ENCODE measurements around the gene TEX51.

TEX51 gene

DNA sequence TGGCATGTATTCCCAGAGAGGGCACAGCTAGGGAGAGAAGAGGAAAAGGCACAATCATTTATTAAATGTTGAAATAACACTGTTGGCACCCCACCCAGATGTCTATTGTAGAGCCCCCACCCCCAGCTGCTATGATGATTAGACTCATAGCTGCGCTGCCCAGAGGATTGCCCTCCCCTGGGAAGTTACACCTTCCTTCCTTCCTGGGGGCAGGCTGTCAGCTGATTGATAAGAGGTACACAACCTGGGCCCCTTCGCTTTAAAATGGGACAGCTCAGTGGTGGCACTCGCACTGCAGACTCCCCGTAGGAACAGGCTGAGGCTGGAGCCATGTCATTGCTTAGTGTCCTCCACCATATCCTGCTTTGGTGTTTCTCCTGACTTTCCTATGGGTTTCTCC lies 18.1 kb downstream of the TEX51 start:
- DNase-seq, result no peak

DNA sequence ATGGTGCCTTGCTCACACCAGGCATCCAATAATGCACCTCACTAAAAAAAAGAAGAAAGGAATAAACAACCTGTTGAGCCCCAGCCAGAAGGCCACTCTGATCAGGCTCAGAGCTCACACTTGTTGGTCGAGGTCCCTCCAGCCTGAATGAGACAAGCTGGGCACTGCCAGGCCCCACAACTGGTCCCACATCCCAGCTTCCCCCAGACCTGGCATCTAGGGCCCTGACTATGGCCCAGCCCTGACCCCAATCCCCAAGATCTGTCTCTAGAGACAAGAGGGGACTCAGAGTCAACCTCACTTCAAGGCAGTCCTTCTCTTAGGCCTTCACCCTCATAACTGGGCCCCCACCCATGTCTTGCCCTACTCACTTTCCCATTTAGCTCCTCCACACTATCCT lies 22.4 kb downstream of the TEX51 start:
- no peak for DNase-seq

DNA sequence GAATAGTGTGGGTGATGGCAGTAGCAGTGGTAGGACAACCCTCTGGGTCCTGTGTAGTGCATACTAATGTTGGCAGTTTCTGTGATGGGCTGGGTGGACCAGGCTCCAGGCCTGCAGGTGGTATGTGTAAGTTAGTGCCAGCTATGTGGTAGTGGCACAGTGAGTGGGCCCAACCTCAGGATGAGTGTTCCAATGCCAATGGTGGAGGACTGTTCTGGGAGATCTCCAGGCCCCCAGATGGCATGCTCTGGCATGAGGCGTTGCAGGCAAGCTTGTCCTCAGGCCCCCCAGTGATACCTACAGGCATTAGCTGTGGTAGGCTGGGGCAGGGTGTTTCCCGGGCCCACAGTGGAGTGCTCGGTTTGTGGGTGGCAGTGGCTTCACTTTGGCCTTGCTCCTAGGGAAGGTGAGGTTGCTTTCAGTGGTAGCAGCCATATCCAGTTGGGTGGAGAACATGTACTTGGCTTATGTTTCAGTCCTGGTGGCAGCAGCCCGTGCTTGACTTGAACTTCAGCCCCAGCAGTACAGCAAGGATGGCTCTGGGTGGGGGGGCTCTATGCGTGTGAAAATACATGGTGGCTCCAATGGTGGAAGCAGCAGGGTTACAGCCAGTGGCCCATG lies 32.4 kb downstream of the TEX51 start:
- no peak for DNase-seq

DNA sequence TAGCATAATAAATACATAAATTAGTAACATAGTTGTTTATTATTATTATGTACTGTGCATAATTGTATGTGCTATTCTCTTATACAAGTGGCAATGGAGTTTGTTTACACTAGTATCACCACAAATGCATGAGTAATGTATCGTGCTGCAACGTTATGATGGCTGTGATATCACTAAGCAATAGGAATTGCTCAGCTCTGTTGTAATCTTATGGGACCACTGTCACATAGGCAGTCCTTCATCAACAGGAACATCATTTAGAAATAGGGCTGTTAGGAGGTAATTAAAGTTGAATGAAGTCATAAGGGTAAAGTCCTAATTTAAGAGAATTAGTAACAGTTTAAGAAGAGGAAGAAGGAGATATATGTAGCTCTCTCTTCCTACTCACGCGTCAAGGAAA lies 33.8 kb downstream of the TEX51 start:
- DNase-seq, result no peak

DNA sequence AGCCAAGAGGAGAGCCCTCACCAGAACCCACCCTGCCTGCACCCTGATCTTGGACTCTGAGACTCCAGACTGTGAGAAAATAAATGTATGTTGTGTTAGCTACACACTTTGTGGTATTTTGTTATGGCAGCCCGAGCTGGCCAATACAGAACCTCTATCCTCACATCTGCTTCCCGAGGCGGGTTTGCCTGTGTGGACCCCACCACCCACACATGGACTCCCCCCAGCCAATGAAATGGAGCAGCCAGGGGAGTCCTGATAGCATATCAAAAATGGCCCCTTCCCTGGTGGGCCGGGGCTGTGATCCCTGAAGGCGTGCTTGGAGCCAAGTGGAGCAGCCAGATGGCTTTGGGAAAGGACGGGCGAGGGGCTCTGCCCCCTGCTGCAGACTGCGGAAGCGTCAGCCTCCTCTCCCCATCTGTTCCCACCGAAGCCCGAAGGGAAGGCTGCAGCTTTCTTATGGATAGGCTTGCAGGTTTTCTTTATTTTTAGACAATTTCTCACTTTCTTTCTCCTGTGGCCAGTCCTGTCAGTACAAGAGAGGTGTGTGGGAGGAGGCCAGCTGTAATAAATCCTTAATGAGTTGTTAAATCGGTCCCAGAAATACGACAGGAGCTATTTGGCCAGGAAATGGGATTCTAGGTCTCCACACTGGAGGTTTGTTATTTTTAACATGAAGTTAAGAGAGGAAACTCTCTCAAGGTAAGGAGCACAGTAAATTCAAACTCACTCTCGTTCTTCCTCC lies 34.4 kb downstream of the TEX51 start:
- DNase-seq, result no peak

DNA sequence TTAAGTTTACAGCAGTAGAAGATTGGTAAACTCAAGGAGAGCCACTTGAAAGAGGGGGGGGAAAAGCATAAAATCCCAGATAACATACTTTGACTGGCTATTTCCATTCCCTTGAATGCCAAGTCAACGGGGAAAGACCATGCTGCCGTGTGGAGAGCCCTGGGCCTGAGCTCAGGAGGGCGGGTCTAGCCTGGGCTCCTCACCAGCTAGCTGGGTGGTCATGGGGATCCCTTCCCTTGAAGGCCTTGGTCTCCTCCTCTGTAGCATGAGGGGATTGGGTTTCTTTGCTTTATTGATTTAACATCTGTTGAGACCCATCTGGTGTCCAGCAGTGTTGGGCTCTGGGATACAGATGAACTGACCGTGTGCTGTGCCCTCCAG lies 35.0 kb downstream of the TEX51 start:
- no peak for DNase-seq

DNA sequence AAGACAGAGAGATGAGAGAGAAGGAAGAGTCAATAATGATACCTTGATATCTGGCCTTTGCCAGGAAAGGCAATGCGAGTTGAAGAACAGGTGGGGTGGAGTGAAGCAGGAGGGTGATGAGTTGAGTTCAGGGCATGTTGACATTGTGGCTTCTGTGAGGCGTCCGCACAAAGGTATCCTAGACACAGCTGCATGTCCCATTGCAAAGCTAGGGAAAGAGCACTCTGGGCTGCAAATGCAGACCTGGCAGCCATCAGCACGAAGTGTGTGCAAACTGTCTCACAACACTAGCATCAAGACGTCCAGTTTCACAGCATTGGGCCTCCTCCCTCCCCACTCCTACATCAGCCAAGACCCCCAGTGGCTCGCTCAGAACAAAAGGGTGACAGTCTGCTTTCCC lies 36.1 kb downstream of the TEX51 start:
- no peak for DNase-seq

DNA sequence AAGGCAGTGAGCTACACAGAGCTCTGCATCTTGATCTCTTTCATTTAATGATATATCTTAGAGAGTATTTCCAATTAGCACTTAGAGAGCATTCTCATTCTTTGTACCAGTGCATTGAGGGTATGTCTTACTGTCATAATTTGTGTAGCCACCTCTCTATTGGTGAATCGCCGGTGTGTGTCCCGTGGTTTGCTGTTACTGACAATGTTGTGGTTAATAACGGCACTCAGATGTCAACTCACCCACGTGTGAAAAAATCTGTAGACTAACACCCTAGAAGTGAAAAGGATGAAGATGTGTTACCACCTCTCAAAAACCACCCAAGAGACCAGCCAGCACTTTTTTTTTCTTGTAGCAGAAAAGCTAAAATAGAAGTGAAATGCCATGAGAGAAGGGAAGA lies 37.1 kb downstream of the TEX51 start:
- no peak for DNase-seq

DNA sequence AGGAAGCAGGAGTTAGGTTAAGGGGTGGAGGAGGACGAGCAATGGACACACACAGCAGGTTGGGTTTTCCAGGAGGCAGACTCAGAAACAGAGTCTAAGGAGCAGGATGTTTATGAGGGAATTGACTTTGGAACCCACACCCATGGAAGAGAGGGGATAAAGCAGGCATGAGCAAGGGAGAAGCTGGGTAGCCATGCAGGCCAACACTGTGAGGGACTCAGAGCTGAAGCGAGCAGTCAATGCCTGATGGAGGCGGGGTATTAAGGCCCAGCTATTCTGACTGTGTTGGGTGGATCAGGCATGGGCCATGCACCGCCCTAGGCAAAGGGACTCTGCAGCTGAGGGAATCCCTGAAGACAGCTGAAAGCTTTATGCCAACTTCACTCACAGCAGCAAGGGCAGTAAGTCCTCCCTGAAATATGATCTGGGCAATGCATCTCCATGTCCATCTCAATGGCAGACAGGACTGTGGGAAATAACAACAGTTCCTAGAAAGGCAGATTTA lies 37.6 kb downstream of the TEX51 start:
- no peak for DNase-seq

DNA sequence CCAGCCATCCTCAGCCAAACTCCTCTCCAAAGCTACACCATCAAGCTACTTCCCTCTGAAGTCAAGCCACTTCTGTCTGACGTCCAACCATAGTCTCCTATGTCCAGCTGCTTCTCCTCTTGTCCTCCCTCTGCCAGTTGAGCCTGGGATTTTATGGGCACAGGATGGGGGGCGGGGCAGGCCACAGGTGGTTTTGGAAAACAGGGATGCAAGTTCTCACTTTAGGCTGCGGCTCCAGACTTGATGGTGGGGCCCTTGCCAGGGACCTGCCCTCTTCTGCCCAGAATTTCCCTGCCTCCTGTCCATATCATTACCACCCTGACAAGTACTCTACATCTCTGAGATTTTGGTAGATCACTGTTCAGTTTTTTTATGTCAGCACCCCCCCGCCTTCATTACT lies 41.6 kb downstream of the TEX51 start:
- no peak for DNase-seq

DNA sequence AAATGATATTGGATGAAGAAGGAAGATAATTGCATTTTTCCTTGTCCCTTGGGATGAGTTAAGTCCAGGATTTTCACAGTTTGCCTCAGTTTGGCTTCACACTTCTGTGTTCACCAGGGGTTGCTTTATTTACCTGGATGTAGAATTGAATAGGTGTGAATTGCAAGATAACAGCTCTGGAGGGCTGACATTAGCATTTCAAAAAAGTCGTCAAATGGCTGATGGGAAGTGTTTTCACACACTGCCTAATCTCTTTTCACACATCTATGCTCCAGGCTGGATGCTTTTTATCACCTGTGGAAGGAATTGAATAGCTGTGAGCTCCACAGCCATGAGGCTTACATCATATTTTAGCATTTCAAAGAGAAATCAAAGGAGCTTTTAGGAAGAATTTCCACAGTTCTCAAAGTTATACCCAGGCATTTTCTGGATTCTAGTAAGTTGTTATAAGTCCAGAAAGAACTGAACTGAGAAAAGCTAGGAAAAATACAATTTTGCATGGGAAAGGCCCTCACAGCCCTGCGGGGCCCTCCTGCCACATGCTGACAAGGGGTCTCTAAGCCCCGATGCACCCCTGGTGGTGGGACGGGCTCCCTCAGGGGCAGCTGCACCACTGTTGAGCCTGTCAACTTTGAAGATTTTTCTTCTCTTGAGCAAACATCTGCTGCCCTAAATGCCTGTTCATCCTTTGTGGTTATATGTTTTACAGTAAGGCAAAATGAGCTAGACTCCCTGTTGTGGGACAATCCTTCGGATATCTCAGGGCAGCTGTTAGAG lies 43.9 kb downstream of the TEX51 start:
- DNase-seq, result no peak

DNA sequence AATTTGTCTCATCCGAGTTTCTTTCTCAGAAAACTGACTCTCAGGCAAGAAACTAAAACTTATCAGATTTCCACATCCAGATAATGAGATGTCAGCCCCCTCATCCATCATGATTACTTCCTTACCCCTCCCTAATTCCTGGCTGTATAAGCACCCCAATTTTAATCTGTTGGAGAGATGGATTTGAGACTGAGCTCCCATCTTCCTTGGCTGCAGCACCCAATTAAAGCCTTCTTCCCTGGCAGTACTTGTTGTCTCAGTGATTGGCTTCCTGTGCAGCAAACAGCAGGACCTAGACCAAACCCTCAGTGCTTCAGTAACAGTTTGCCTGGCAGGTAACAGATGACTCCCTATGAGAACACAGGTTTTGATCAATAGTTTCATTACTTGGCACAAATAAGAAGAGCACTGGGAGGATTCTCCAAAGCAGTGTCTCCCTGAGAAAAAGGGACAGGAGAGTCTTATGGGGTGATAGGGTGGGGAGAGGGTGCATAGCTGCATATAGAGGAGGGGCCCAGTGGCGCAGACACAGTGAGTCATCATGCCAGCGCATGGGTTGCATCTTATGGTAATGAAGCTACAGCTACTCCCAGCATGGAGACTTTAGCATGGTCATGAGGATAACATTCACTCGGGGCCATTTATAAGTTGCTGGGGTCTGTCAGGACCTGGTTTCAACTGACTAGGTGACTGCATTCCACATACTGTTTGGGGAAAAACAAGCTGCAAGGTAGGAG lies 45.1 kb downstream of the TEX51 start:
- no peak for DNase-seq

DNA sequence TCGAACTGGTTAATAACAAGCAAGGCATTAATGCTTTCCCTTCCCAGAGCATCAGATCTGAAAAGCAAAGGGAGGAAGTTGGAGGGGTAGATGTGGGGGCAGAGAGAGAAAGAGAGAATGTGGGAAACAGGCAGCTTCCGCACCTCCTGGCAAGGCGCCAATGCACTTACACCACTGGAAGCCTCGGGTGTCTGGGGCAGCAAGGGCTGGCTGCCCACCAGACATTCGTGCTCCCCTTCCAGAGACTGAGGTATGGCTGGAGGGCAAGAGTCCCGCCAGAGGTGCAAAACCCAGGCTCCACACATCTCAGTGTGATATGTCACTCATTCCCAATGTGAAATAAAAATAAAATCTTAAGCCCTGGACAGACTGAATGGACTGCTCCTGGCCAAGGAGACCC lies 46.4 kb downstream of the TEX51 start:
- no peak for DNase-seq

DNA sequence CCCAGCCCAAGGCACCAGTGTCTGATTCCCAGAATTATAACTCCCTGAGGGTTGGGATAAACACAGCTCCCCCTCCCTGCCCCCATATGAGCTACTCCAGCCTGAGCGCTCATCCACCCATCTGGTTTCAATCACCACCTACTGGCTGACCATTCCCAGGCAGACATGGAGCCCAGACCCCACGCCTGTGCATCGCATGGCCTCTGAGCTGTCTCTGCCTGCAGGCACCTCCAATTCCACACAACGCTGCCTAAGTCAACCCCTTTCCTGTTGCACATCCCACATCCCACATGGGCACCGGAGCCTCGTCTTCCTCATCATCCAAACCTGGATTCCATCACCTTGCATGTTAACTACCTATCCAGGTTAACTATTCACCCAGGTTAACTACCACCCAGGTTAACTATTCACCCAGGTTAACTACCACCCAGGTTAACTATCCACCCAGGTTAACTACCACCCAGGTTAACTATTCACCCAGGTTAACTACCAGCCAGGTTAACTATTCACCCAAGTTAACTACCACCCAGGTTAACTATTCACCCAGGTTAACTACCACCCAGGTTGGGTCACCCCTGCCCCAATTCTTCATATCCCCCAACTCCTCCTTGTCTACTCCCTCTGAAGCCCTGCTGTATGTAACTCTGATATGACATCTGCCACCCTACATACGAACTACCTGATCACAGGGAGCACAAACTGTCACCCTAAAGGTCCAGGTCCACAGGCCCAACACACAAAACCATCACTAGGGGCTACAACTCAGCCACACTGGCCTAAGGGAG lies 47.8 kb downstream of the TEX51 start:
- DNase-seq, result no peak

DNA sequence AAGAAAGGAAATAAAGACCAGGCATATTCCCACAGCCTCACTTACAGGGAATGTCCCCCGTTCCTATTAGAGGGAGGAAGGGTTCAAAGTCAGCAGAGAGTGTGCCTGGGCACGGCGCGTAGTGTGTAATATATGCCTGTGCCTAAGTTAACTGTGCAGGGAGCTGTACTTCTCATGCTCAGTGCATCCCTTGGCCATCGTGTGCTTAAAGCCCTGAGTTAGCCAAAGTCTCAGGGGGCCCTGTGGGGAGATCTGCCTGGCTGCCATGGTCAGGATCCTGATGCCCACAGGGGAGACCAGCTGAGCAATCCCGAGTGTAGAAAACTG lies 48.4 kb downstream of the TEX51 start:
- DNase-seq, result no peak

DNA sequence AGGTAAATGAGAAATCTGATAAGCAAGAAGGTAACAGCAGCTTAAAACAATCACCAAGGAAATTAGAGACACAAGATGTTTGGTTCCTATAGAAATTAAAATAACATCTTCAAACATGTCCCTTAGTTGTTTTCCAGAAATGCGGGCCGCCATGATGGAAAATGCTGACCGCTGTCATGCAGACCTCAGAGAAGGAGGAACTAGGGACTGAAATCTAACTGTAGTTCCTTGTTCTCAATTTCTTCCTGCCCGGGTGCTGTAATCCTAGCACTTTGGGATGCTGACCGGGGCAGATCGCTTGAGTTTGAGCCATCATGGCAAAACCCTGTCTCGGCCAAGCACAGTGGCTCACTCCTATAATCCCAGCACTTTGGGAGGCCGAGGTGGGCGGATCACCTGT lies 51.1 kb downstream of the TEX51 start:
- DNase-seq, result no peak

DNA sequence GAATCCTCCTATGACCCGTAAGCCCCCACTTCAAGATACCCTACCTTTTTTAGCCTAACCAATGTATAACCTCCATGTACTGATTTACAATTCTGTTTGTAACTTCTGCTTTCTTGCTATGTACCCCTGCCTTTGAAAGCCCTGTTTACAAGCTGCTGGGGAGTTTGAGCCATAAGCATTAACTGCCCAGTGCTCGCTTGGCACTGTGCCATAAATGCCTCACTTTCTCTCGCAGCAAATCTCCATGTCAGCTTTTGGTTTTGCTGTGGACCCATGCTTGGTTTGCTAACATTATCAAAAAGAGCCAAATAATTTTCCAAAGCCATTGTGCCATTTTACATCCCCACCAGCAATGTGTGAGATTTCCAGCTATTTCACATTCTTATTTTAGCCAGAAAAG lies 51.8 kb downstream of the TEX51 start:
- DNase-seq, result no peak

Data from midbrain (tissue), 1 donor.